BE2C (cell line): ENCODE results near the gene VPS37D.

ENCODE experiments used
- DNase-seq: peaks from one replicate; pipeline ENCODE4 v3.0.0-alpha.2; 2020
- H3K27me3 ChIP-seq: fragments of 250-450 bp; sonication (Bioruptor Pico); 2 replicates; pipeline ENCODE4 v1.5.1; 2020; ENCODE audit warnings: mild to moderate bottlenecking
- H3K36me3 ChIP-seq: fragments of 250-450 bp; sonication (Bioruptor Pico); 2 replicates; pipeline ENCODE4 v1.5.1; 2020; ENCODE audit warnings: mild to moderate bottlenecking
- H3K4me1 ChIP-seq: fragments of 250-450 bp; sonication (Bioruptor Pico); 2 replicates; pipeline ENCODE4 v1.5.1; 2020
- H3K4me3 ChIP-seq: 2 replicates; pipeline ENCODE4 v1.5.1; 2011; ENCODE audit warnings: low read depth, low read length
- H3K9me3 ChIP-seq: fragments of 250-450 bp; sonication (Bioruptor Pico); 2 replicates; pipeline ENCODE4 v1.5.1; 2020
- CTCF ChIP-seq: IDR thresholded peaks from 2 replicates; pipeline ENCODE4 v1.5.1; 2012; ENCODE audit warnings: mild to moderate bottlenecking, low read depth, low read length

VPS37D gene

GRCh38 chr7:73623798-73624668, 43.6 kb upstream of the VPS37D start, which contains the start of gene MLXIPL:
MLXIPL (minus strand) TSS chr7:73624522; CDS start chr7:73624492, 30 bp downstream.
- TF ChIP-seq CTCF: no peak
- DNase-seq: peak; percentile 92
- H3K36me3 ChIP-seq: no peaks in the 10 kb centered on the region
- H3K4me3 ChIP-seq: peak within 1 kb of the TSS; percentile 53
- H3K9me3 ChIP-seq: no peaks in the 10 kb centered on the region
- no peaks in the 10 kb centered on the region for H3K4me1 ChIP-seq
- H3K27me3 ChIP-seq: peaks cover 46% of the 10 kb centered on the region

DNA sequence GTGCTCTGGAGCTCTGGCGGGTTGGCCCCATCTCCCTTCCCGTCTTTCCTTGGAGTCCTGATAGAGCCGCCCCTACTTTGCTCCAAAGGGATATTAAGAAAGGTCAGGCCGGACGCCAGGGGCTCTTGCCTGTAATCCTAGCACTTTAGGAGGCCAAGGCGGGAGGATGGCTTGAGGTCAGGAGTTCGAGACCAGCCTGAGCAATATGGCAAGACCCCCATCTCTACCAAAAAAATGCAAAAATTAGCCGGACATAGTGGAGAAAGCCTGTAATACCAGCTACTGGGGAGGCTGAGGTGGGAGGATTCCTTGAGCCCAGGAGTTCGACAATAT, 43.0 kb upstream of the VPS37D start:
- Histone ChIP-seq H3K27me3 (peaks cover 46% of the 10 kb centered on the region), H3K36me3 (no peaks in the 10 kb centered on the region), H3K4me1 (no peaks in the 10 kb centered on the region), H3K4me3 (no peak overlapping the region), H3K9me3 (no peaks in the 10 kb centered on the region)
- TF ChIP-seq CTCF: no peak
- no peak for DNase-seq

- DNase-seq: no peak
- TF ChIP-seq CTCF: no peak
- Histone ChIP-seq H3K4me1 (no peaks in the 10 kb centered on the region), H3K36me3 (no peaks in the 10 kb centered on the region), H3K9me3 (no peaks in the 10 kb centered on the region), H3K4me3 (no peak overlapping the region), H3K27me3 (peaks cover 46% of the 10 kb centered on the region)
These were observed 42.4 kb upstream of the VPS37D start for GRCh38 chr7:73625276-73625675.

DNA sequence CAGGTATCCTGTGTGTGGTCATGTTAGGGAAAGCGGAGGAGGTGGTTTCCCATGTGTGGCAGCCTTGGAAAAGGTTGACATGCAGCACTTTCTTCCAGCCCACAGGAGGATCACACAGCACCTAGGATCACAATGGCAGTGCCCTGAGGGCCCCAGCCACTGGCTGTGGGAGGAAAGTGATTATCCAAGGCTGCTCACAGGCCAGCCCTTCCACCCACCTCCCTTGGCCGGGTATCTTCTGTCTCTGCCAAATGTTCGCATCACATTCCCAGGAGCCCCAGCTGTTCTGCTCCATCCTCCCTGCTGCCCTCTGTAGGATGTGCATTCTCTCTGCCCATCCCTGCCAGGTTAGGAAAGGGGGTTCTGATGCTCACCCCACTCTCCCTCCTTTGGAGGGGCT, 40.8 kb upstream of the VPS37D start:
- peak; percentile 21; the same call in 1 of the 2 replicates for TF ChIP-seq CTCF
- peaks cover 46% of the 10 kb centered on the region for H3K27me3 ChIP-seq
- DNase-seq: no peak

GRCh38 chr7:73628504-73628903, 39.1 kb upstream of the VPS37D start:
- TF ChIP-seq CTCF: no peak
- no peak overlapping the region for H3K4me3 ChIP-seq
- H3K4me1 ChIP-seq: no peaks in the 10 kb centered on the region
- no peaks in the 10 kb centered on the region for H3K9me3 ChIP-seq
- H3K36me3 ChIP-seq: no peaks in the 10 kb centered on the region
- H3K27me3 ChIP-seq: peaks cover 32% of the 10 kb centered on the region
- DNase-seq: no peak

More for the DNA sequence above, 40.8 kb upstream of the VPS37D start:
- no peaks in the 10 kb centered on the region for H3K4me1 ChIP-seq
- no peak overlapping the region for H3K4me3 ChIP-seq
- no peaks in the 10 kb centered on the region for H3K36me3 ChIP-seq
- H3K9me3 ChIP-seq: no peaks in the 10 kb centered on the region

- DNase-seq: no peak
- Histone ChIP-seq H3K4me1 (no peaks in the 10 kb centered on the region), H3K36me3 (no peaks in the 10 kb centered on the region), H3K4me3 (no peak overlapping the region), H3K9me3 (no peaks in the 10 kb centered on the region), H3K27me3 (peaks cover 28% of the 10 kb centered on the region)
- no peak for TF ChIP-seq CTCF
These were observed 36.1 kb upstream of the VPS37D start for GRCh38 chr7:73631558-73631957.
